Gastroesophageal sphincter (tissue), 4 donors: ENCODE results near the gene PSMG4. TPM values are rescaled to one million over a fixed set of nuclear protein-coding genes. Genes with fewer than 3 reads are reported as not detected.

ENCODE experiments used
- ATAC-seq: fragments of 150-250 bp; one replicate; pipeline ENCODE4 v1.9.1; 2016; ENCODE audit warnings: mild to moderate bottlenecking, moderate library complexity
- H3K27ac ChIP-seq, 4 donors: fragments of 200-600 bp; sonication (generic) in 3 of 4; 1 replicate in 3 of 4; 2 replicates in 1 of 4; pipeline ENCODE4 v1.5.1; 2016 to 2019
- H3K27me3 ChIP-seq: fragments of 200-600 bp; sonication (generic); one replicate; pipeline ENCODE4 v1.5.1; 2019
- H3K36me3 ChIP-seq, 2 donors: fragments of 200-600 bp; sonication (generic); one replicate each; pipeline ENCODE4 v1.5.1; 2019; ENCODE audit warnings: control low read depth in 1 of 2
- H3K4me1 ChIP-seq, 3 donors: fragments of 200-600 bp; sonication (generic); 1 replicate in 2 of 3; 2 replicates in 1 of 3; pipeline ENCODE4 v1.5.1; 2016 to 2019; ENCODE audit warnings: control low read depth in 2 of 3
- H3K4me3 ChIP-seq, 2 donors: fragments of 200-600 bp; sonication (generic); one replicate each; pipeline ENCODE4 v1.5.1; 2019; ENCODE audit warnings: mild to moderate bottlenecking in 1 of 2, moderate library complexity in 1 of 2
- H3K9me3 ChIP-seq, 3 donors: fragments of 200-600 bp; sonication (generic); one replicate each; pipeline ENCODE4 v1.5.1; 2017 to 2019; ENCODE audit warnings: control low read depth in 2 of 3
- EP300 ChIP-seq: sonication (generic); formaldehyde crosslinking; IDR thresholded peaks from one replicate; pipeline ENCODE4 v1.6.1; 2017; ENCODE audit warnings: antibody characterized with exemption, mild to moderate bottlenecking
- POLR2A ChIP-seq, 2 donors: fragments of 450-650 bp; IDR thresholded peaks; one replicate each; pipeline ENCODE4 v1.6.1; 2017; ENCODE audit warnings: antibody characterized with exemption in 2 of 2, mild to moderate bottlenecking in 2 of 2, moderate library complexity in 1 of 2
- POLR2AphosphoS5 ChIP-seq: sonication (generic); formaldehyde crosslinking; IDR thresholded peaks from one replicate; pipeline ENCODE4 v1.6.1; 2017; ENCODE audit warnings: antibody characterized with exemption
- WGBS, 2 donors: methylation state at CpG; one replicate each; pipeline ENCODE4 v1.1.5; 2018; ENCODE audit warnings: low coverage in 1 of 2; 5-methylcytosine and 5-hydroxymethylcytosine counted together
- total RNA-seq, 4 donors: library from RNA; depleted of rRNA; stranded (reverse); fragments of >200 nt; gene quantifications; one replicate each; pipeline ENCODE4 v1.1.0, GENCODE V29; 2016
- TF ChIP-seq, protein P1 (sequence below), 4 experiments: fragments of 200-600 bp in 2 of 4; fragments of 450-650 bp in 2 of 4; sonication (generic) in 1 of 4; IDR thresholded peaks; one replicate each; pipeline ENCODE4 v1.5.1; 2017 to 2019; ENCODE audit warnings: antibody characterized with exemption in 4 of 4, mild to moderate bottlenecking in 2 of 4, moderate library complexity in 2 of 4

The PSMG4 gene
- total RNA-seq, 4 donors from 2014 or later: 23.6 to 37.8 (median 29.5) TPM

DNA sequence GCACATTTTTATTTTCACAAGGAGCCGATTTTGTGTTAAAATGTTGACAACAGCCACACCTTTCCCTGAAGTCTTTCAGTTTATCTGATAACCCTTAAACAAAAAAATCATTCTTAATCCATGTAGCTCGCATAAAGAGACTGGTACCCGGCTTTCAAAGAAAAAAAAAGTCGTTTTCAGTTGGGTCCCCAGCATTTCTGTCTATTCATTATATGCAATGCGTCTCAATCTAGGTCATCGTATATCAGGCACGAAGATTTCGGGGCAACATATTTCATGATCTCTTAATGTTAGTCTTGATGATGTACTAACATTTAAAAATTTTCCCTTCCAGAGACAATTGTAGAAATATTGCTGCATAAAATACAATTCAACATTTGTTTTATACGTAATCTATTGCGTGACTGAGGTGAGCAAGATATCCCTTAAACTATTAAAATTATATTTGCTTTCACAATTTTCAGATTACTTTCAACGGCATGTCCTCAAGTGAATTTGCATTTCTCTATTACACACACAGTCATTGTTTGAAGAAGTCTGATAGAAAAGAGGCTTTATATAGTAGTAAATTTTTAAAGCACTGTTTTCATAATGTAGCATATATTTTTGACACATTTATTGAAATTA is 28.4 kb upstream of the PSMG4 start:
- Histone ChIP-seq H3K27me3 (peaks cover 59% of the 10 kb centered on the region), H3K27ac (peak overlapping the region in 2 of 4 donors; percentile 87 to 93), H3K9me3 (no peaks in the 10 kb centered on the region), H3K4me3 (peak overlapping the region in 1 of 2 donors; percentile 64), H3K4me1 (peaks cover 0 to 61% (median 36%) of the 10 kb centered on the region in 3 donors), H3K36me3 (no peaks in the 10 kb centered on the region)
- ATAC-seq: no peak
- 26 to 32% methylated on average over 11 of the region's 11 CpGs for WGBS, 2 donors
- no peak for TF ChIP-seq EP300
- no peak for TF ChIP-seq POLR2AphosphoS5
- TF ChIP-seq POLR2A (IDR thresholded peaks at IDR 0.05): no peak
- TF ChIP-seq, protein P1, sequence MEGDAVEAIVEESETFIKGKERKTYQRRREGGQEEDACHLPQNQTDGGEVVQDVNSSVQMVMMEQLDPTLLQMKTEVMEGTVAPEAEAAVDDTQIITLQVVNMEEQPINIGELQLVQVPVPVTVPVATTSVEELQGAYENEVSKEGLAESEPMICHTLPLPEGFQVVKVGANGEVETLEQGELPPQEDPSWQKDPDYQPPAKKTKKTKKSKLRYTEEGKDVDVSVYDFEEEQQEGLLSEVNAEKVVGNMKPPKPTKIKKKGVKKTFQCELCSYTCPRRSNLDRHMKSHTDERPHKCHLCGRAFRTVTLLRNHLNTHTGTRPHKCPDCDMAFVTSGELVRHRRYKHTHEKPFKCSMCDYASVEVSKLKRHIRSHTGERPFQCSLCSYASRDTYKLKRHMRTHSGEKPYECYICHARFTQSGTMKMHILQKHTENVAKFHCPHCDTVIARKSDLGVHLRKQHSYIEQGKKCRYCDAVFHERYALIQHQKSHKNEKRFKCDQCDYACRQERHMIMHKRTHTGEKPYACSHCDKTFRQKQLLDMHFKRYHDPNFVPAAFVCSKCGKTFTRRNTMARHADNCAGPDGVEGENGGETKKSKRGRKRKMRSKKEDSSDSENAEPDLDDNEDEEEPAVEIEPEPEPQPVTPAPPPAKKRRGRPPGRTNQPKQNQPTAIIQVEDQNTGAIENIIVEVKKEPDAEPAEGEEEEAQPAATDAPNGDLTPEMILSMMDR (IDR thresholded peaks at IDR 0.05): no peak

DNA sequence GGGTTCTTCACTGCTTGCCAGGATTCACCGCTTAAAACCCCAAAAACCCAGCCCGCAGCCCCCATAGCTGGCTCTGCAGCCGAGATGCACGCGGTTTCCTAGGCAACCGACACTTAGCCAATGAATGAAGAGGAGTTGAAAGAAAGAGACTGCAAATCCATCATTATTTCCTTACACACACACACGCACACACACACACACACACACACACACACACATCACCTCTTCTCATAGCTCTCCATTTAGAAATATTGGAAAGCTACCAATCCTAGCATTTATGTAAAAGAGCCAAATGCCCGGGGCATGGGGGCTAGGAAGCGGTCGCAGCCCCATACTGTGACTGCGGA is 27.9 kb upstream of the PSMG4 start:
- Histone ChIP-seq H3K9me3 (no peaks in the 10 kb centered on the region), H3K36me3 (no peaks in the 10 kb centered on the region), H3K4me1 (peaks cover 0 to 61% (median 36%) of the 10 kb centered on the region in 3 donors), H3K27ac (peak overlapping the region; percentile 59 to 93 (median 88)), H3K27me3 (peaks cover 61% of the 10 kb centered on the region), H3K4me3 (peak overlapping the region; percentile 40 to 64)
- no peak for ATAC-seq
- TF ChIP-seq POLR2AphosphoS5 (no peak), POLR2A (IDR thresholded peaks at IDR 0.05) (no peak), EP300 (no peak)
- TF ChIP-seq, protein P1 (IDR thresholded peaks at IDR 0.05): no peak
- 3 to 4% methylated on average over 8 to 10 of the region's 11 CpGs for WGBS, 2 donors

DNA sequence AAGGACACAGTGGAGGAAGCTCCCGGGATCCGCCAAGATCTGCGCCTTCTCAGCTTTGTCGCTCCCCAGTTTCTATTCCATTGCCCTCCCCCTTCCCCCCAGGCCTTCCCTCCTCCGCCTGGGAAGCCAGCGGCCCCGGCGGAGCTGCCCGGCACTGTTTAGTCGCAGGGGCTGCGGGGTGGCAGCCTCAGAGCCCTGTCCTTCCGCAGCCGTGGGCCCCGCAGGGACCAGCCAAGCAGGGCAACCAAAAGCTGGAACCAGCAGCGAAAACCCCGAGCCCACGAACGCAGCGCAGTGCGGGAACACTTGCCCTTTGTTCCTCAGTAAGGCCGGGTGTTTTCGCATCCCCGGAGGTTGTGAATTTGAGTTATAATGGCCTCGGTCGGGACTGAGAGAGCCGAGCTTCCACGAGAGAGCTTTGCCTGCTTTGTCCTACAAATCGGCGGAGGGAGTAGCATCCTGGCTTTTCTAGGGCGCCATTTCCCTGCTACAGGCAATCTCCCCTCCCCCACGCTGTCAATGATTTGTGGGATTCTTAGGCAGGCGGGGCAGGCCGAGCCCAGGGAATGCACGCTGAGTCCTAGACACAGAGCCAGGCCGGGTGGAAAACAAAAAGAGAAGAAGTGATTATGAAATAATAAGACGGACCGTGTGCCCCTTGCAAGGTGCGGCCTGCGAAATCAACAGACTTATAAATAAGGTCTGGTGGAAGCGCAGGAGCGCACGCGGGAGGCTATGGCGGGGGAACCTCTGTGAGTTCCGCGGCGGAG is 27.3 kb upstream of the PSMG4 start:
- H3K9me3 ChIP-seq: no peaks in the 10 kb centered on the region
- H3K4me3 ChIP-seq: peak overlapping the region; percentile 40 to 64
- peaks cover 0 to 57% (median 36%) of the 10 kb centered on the region in 3 donors for H3K4me1 ChIP-seq
- H3K27me3 ChIP-seq: peaks cover 57% of the 10 kb centered on the region
- WGBS, 2 donors: 0% methylated on average over 11 to 13 of the region's 47 CpGs
- peak; percentile 85 for ATAC-seq
- TF ChIP-seq POLR2AphosphoS5 (peak; percentile 57), POLR2A (IDR thresholded peaks at IDR 0.05) (no peak), EP300 (no peak)
- H3K36me3 ChIP-seq: no peaks in the 10 kb centered on the region
- peak overlapping the region; percentile 59 to 93 (median 88) for H3K27ac ChIP-seq

DNA sequence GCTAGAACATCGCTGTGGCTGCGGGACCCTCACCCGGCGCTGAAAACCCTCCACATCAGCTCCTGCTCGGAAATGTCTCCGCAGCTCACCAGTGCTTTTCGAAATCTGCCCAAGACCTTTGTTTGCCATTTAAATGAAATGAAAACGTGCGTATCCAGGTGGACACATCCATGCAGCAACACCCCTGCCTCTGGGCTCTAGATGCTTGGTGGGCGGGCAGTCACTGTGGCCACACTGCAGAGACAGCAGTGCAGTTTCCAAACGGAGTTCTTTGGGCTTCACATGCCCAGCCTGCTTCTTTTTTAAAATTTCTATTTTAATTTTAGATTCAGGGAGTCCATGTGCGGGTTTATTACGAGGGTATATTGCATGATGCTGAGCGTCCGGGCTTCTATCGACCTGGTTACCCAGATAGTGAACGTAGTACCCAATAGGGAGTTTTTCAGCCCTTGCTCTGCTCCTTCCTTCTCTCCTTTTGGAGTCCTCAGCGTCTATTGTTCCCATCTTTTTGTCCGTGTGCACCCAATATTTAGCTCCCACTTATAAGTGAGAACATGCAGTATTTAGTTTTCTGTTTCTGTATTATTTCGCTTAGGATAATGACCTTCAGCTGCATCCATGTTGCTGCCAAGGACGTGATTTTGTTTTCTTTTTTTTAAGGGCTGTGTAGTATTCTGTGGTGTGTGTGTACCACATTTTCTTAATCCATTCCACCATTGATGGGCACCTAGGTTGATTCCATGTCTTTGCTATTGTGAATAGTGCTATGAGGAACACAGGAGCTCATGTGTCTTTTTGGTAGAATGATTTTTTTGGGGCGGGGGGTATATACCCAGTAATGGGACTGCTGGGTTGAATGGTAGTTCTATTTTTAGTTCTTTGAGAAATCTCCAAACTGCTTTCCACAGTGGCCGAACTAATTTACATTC is 26.5 kb upstream of the PSMG4 start:
- H3K27ac ChIP-seq: peak overlapping the region in 3 of 4 donors; percentile 87 to 93 (median 90)
- WGBS, 2 donors: 28 to 34% methylated on average over 13 to 22 of the region's 23 CpGs
- H3K4me3 ChIP-seq: peak overlapping the region; percentile 40 to 64
- no peaks in the 10 kb centered on the region for H3K9me3 ChIP-seq
- no peaks in the 10 kb centered on the region for H3K36me3 ChIP-seq
- ATAC-seq: no peak
- peaks cover 49% of the 10 kb centered on the region for H3K27me3 ChIP-seq
- TF ChIP-seq EP300 (no peak), POLR2AphosphoS5 (no peak)
- TF ChIP-seq, protein P1 (IDR thresholded peaks at IDR 0.05): no peak
- H3K4me1 ChIP-seq: peaks cover 0 to 49% (median 30%) of the 10 kb centered on the region in 3 donors

DNA sequence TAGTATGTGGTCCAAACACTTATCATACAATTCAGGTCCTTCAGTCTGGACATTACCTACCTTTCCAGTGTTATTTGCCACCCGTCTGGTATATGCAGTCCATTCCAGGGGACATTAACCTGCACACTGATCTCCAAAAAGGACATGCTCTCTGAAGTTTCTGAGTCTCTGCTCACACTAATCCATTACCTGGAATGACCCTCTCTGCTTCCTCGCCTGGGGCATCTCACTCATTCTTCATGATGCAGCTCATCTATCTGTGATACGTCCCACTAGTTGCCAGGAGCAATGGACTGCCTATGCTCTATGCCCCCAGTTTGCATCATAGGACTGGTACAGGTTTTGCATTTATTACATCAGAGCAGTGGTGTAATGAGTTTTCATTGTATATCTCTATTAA is 25.4 kb upstream of the PSMG4 start:
- TF ChIP-seq POLR2A (IDR thresholded peaks at IDR 0.05) (no peak), POLR2AphosphoS5 (no peak), EP300 (no peak)
- TF ChIP-seq, protein P1 (IDR thresholded peaks at IDR 0.05): no peak
- ATAC-seq: no peak
- Histone ChIP-seq H3K4me1 (peaks cover 0 to 39% (median 19%) of the 10 kb centered on the region in 3 donors), H3K4me3 (no peak overlapping the region), H3K36me3 (no peaks in the 10 kb centered on the region), H3K27me3 (peaks cover 39% of the 10 kb centered on the region), H3K27ac (no peak overlapping the region), H3K9me3 (no peaks in the 10 kb centered on the region)
- 71 to 100% methylated on average over 1 to 3 of the region's 3 CpGs for WGBS, 2 donors
